ENCODE results near the gene TM9SF2.
"Not testable (repeated sequence)": the region's sequence is repeated elsewhere in the genome, so short reads cannot be mapped to it uniquely, and the experiment has no call there.

- not testable (repeated sequence) for TF ChIP-seq POLR2A, CTCF (IDR thresholded peaks at IDR 0.05)
Measured at GRCh38 chr13:99568901-99569300, 67.6 kb downstream of the TM9SF2 start.
